Measurements from ENCODE around the gene FKBP5.
"Not testable (repeated sequence)": the region's sequence is repeated elsewhere in the genome, so short reads cannot be mapped to it uniquely, and the experiment has no call there.

The FKBP5 gene

DNA sequence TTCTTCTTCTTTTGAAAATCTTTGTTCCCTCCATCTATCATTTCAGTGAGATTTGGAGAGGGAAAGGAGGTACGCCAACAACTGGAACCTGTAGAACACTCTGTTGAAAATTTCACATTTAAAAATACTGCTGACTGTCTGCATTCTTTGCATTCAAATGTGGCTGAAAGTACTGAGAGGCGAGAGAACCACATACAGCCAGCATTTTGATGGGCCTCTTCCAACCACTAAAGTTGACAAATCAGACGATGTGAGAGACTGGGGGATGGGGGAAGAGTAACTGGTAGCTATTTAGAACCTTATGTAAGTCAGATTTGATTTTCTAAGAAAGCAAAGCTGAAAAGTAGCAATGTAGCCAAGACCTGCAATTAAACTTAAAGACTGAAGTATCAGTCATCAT lies 77.5 kb downstream of the FKBP5 start:
- no peak for DNase-seq (ENCODE audit: low spot score)

DNA sequence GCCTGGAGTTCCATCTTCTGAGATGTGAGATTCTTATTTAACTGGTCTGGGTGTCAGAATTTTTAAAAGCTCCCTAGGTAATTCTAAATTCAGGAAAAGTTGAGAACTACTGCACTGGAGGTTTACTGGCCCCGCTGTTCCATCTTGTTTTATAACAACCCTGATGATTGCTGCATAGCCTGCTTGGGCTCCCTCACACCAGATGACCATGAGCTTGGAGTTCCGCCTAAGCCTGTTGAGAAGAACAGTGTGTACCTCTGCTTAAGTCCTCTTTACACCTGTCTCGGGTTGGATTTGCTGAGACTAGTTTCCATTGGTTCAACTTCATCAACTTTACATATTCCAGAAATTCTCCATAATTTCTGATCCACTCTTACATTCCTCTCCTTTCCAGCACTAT lies 77.9 kb downstream of the FKBP5 start:
- no peak for DNase-seq (ENCODE audit: low spot score)

DNA sequence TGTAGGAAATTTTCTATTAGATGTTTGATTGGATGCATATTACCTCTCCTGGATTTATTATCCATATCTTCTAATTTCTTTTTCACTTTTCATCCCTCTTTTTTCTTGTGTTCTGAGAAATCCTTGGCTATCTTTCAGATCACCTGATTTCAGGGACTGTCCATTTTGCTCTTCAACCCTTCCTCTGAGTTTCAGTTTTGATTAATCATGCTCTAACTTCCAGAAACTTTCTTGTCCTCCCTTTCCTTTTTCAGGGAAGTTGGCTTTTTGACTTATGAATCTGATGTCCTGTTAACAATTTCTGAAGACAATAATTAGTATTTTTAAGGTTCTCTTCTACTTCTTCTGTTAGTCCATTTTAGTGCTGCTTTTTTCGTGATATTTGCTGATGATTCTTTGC lies 79.1 kb downstream of the FKBP5 start:
- no peak for DNase-seq (ENCODE audit: low spot score)

DNA sequence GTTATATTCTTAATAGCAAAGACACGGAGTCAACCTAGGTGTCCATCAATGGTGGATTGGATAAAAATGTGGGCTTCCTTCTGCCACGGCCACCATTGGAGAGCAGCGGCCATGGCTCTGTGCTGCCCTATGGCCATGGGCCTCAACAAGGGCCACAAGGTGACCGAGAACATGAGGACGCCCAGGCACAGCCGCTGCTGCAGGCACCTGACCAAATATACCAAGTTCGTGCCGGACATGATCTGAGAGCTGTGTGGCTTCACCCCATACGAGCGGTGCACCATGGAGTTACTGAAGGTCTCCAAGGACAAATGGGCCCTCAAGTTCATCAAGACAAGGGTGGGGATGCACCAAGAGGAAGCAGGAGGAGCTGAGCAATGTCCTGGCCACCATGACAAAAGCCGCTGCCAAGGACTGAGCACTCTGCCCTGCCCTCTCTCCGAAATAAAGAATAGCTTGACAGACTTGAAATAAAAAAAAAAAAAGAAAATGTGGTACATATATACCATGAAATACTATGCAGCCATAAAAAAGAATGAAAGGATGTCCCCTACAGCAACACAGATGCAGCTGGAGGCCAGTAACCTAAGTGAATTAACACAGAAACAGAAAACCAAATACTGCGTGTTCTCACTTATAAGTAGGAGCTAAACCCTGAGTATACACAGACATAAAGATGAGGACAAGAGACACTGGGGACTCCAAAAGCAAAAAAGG lies 81.0 kb downstream of the FKBP5 start:
- DNase-seq (ENCODE audit: low spot score) = no peak

DNA sequence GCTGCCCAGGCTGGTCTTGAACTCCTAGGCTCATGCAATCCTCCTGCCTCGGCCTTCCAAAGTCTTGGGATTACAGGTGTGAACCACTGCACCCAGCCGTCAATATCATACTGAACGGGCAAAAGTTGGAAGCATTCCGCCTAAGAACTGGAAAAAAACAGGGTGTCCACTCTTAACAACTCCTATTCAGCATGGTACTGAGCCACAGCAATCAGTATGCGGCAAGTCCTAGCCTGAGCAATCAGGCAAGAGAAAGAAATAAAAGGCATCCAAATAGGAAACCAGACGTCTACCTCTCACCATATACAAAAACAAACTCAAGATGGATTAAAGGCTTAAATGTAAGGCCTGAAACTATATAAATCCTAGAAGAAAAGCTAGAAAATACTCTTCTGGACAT lies 83.1 kb downstream of the FKBP5 start:
- no peak for DNase-seq (ENCODE audit: low spot score)

DNA sequence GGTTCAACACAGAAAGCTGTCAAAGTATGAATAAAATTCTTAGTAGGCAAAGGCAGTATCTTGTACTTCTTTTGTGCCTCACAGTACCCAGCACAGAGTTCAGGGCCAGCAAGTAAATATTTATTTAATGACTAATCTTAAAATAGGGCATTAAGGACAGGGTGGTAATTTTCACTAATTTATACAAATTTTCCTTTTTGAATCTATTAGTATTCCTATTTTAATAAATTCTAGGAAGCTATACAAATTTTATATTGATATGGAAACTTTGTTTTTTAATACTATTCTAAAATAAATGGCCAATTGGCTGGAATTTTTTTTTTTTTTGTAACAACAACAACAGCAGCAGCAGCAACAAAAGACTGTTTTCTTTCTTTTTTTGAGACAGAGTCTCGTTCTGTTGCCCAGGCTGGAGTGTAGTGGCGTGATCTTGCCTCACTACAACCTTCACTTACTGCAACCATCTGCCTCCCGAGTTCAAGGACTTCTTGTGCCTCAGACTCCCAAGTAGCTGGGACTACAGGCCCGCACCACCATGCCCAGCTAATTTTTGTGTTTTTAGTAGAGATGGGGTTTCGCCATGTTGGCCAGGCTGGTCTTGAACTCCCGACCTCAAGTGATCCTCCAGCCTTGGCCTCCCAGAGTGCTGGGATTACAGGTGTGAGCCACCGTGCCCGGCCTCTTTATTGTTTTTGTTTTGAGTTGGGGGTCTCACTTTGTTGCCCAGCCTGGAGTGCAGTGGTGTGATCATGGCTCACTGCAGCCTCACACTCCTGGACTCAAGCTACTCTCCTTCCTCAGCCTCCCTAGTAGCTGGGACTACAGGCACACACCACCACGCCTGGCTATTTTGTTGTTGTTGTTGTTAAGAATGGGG lies 85.2 kb downstream of the FKBP5 start:
- no peak for DNase-seq (ENCODE audit: low spot score)

DNA sequence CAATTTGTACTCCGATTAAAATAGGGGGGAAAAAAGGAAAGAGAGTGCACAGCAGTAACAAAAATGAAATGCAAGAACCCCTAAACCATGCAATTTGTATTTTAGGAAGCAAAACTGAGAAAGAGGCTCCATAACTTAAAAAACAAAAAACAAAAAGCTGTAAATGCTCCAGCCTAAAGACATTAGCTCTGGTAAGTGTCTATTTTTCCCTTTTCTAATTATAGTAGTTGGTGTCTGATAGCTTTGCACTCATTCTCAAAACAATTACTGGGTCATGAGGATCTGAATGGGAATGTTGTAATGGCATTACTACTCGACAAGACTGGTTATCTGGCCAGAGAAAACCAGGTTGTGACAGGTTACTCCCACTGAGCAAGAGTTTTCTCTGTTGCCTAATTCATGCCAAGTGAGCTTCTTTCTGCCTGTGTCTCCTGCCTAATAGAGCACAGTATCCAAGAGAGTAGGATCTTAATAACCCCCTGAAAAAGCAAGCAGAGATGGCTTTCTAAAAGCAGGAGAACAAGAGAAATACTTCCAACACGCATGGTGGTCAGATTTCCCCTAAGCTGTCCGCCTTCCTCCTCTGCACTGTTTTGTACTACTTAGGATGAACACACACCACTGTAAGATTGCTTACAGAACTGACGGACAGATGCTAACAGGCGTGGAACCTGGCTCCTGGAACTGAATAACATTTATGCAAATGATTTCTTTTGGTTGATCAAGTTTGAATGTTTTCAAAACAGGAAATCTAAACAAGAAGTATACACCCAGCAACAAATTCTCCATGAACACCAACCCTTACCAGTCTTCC lies 86.4 kb downstream of the FKBP5 start:
- DNase-seq (ENCODE audit: low spot score) = no peak

DNA sequence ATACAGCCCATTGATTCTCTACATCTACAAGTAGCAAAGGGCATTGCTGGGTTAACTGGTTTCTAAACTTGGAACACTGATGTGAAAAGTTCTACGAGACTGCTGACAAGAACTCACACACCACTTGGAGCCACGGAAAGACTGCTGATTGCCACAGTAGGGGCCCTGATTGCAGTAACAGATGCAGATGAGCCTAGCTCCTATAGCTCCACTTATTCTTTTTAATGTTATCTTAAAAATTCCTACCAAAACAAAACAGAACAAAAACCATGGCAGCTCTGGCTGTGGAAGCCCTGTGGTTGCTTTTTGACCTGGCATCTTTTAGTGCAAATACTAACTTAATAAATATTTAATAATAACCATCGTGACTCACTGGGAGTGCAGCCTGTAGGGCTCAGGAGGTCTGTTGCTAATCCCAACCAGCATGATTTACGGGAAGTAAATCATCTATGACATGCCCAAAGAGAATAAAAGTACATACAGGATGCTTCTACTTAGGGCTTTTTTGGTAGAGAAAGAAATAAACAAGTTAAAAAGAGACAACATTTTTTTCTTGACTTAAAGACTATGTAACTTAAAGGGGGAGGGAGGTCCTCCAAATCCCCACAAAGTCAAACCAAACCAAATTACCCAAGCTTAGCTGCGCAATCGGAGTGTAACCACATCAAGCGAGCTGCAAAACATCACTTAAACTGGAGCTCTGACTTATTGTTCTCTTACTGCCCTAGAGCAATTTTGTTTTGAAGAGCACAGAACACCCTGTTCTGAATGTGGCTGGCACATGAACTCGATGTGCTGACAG lies 87.2 kb downstream of the FKBP5 start:
- no peak for DNase-seq (ENCODE audit: low spot score)

DNA sequence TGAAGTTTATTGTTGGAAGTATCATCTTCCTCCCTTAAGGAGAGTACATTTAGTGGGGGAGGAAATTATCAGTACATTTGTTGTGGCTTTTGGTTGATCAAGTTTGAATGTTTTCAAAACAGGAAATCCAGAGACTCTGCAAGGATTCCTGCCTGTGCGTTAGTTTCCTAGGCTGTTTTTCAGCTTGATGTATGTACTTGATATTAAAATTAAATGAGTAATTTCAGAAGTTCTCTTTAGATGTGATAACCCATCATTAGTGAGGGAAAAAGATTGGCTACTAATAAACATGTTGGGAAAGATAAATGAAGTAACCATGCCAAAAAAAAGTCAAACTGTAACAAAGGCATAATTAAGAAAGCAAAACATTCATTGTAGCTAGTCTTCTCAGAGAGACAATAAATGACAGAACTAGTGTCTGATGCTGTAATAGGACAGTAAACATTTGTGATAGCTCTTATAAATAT lies 88.0 kb downstream of the FKBP5 start:
- DNase-seq (ENCODE audit: low spot score) = no peak

DNA sequence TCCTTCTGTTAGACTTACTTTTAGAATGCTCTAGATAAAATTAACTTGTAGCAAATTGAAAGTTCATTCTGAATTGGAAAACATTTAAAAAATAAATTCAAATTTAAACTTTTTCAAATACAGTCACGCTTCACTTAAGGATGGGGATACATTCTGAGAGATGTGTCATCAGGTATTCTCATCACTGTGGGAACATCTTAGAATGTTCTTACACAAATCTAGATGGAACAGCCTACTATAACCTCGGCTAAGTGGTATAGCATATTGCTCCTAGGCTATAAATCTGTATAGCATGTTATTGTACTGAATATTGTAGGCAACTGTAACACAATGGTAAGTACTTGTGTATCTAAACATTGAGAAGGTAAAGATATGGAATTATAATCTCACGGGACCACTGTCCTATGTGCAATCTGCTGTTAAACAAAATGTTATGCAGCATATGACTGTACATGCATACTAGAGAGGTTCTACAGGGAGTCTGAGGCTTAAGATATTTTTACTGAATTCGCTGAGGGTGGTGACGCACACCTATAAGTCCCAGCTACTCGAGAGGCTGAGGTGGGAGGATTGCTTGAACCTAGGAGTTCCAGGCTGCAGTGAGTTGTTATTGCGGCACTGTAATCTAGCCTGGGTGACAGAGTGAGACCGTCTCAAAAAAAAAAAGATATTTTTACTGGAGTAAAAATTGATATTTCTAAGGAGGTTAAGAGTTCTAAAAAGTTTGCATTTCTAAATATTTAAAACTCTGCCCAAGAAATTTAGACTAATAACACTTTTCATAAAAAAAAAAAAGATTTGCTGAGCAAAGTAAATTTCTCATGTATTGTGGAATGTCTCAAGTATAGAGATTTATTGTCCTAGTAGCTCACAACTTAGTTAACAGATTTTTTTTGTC lies 88.7 kb downstream of the FKBP5 start:
- no peak for DNase-seq (ENCODE audit: low spot score)

DNA sequence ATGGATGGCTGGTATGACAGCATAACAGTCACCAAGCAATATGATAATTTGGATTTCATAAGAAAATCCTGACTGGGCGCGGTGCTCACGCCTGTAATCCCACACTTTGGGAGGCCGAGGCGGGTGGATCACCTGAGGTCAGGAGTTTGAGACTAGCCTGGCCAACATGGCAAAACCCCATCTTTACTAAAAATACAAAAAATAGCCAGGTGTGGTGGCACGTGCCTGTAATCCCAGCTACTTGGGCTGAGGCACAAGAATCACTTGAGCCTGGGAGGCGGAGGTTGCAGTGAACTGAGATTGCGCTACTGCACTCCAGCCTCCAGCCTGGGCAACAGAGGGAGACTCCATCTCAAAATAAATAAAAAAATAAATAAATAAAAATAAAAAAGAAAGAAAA lies 90.1 kb downstream of the FKBP5 start:
- DNase-seq (ENCODE audit: low spot score) = not testable (repeated sequence)

DNA sequence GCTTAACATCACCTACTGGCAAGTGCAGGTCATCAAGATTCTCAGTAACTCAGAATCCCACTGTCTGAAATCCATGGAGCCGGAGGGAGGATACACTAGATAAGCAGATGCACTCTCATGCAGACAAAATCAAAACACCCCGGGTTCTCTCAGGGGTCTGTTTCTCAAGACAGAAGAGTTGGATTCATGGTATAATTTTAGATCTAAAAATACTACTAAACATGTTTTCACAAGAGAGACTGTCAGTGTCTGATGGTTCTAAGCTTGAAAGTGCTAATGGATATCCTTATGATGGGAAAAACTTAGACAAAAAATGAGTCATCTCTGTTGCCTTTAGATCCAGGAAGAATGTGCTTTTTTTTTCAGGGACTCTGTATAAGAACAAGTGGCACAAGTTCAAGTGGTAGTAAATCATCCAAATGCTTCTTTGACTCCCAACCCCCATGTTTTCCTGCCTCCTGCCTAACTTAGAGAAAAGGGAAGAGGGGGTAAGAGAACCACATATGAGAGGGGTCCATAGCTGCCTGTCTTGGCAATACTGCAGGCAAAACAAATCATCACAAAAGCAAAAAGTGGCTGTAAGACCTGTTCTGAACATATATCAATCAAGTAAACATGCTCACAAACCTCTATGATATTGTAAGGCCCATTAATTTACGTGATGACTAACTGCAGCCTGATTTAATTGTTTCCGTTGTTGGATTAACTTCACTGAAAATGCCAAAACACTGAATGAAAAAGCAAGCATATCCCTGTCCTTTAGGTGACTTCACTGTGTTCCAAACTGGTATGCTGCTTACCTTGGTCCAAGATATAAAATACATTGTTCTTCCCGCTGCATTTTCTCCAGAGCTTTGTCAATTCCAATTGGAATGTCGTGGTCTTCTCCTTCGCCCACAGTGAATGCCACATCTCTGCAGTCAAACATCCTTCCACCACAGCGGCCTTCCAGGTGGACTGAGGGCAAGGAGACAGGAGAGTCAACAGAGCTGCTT lies 92.0 kb downstream of the FKBP5 start:
- DNase-seq (ENCODE audit: low spot score) = no peak

DNA sequence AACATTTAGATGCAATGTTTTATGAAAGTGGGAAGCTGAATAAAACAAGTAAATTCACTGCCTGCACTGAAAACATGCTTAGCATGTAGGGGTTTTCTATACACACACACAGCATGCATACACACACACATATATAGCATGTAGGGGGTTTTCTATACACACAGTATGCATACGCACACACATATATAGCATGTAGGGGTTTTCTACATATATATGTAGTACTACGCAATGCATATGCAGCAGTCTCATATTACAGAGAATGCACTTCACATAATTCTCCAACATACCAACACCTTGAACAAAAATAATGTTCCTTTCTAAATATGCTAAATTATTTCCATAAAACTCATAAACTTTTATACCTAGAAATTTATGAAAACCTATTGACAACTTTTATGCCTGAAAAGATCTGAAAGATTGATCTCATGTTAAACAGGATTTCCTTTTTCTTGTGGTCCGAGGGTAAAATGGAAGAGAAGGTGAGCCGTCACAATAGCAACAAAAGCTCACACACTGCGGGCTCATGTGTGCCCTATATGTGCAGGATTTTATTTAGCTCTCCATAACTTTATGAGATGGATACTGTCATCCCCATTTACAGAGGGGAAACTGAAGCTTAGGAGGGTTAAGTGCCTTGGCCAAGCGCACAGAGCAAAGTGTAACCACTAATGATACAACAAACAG lies 94.1 kb downstream of the FKBP5 start:
- DNase-seq (ENCODE audit: low spot score) = no peak

DNA sequence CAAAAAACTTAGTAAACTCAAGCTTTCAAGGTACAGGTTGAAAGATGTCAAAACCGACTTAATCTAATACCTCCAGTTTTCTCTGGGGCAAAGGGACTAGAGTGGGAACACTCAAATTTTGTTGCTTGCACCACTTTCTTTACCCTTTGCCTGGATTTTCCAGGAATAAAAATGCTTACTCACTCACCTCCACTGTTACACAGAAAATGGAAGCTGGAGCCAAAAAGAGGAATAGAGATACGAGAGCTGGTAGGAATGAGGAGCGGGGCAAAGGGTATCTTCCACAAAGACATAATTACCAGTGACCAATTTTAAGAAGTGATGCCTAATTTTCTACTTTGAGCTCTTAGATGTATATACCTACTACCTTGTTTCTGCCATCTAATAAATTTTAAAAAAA lies 96.5 kb downstream of the FKBP5 start:
- DNase-seq (ENCODE audit: low spot score) = no peak

DNA sequence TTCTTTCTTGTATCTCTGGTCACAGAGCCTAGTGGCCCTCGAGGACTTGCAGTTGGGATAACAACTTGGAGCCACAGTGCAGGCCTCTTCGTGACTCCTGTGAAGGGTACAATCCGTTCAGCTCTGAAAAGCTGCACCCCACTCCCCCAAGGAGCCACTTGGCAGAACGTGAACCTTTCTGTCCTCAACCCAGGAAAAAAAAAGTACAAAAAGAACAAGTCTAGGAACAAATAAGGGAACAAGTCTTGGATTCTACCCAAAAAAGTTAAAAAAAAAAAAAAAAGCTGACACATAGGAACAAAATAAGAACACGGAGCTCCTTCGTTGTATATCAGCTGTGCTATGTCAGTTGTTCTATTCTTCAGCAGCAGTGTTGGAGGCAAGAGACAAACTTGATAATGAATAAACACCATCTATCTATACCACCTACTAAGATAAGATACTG lies 98.1 kb downstream of the FKBP5 start:
- no peak for DNase-seq (ENCODE audit: low spot score)

DNA sequence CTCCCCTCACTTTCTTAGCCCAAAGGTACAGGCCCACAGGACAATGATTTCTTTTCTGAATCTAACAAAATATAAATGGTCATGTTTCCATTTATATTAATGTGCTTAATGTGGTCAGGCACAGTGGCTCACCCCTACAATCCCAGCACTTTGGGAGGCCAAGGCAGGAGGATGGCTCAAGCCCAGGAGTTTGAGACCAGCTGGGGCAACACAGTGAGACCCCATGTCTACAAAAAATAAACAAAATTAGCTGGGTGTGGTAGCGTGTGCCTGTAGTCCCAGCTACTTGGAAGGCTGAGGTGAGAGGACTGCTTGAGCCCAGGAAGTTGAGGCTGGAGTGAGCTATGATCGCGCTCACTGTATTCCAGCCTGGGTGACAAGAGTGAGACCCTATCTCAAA lies 98.8 kb downstream of the FKBP5 start:
- DNase-seq (ENCODE audit: low spot score) = no peak

DNA sequence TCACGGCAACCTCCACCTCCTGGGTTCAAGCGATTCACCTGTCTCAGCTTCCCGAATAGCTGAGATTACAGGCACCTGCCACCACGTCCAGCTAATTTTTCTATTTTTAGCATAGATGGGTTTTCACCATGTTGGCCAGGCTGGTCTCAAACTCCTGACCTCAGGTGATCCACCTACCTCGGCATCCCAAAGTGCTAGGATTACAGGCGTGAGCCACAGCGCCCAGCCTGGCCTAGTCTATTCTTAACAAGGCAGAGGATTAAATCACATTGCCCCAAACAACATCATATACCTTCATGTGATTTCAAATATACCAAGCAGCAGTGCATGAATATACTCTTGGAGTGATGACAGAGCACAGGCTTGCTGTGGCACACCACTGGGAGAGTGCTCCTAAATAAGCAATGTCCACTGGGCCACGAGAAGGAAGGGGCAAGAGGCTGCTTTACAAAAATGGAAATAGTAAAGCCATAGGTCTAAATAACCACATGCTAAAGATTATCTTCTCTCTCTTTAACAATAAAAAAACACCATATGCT lies 99.4 kb downstream of the FKBP5 start:
- DNase-seq (ENCODE audit: low spot score) = no peak

DNA sequence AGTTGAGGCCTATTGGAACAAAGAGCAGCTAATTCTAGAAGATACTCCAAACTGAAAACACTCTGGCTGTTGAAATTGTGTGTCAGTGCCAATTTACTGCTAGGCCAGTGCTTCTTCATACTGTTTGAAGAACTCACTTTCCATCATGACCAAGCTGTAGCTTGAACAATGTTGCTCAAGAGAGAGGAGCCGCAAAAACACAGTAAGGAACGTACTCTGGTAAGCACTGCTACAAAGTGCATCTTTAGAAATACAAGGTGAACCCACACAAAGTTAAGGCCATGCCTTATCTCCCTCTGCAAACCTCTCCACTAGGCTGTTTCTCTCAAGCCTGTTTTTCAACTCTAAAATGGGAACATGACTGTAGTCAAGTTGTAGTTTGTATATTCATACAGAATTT lies 101.5 kb downstream of the FKBP5 start:
- DNase-seq (ENCODE audit: low spot score) = no peak
